ENCODE data around the gene PDXP.

PDXP gene

GRCh38 chr22:37665487-37665886, 7.0 kb downstream of the PDXP start:
- no peak overlapping the region for H3K4me3 ChIP-seq (ENCODE audit: low read length)
- DNase-seq (ENCODE audit: low read depth), result no peak
- TF ChIP-seq, protein P1, sequence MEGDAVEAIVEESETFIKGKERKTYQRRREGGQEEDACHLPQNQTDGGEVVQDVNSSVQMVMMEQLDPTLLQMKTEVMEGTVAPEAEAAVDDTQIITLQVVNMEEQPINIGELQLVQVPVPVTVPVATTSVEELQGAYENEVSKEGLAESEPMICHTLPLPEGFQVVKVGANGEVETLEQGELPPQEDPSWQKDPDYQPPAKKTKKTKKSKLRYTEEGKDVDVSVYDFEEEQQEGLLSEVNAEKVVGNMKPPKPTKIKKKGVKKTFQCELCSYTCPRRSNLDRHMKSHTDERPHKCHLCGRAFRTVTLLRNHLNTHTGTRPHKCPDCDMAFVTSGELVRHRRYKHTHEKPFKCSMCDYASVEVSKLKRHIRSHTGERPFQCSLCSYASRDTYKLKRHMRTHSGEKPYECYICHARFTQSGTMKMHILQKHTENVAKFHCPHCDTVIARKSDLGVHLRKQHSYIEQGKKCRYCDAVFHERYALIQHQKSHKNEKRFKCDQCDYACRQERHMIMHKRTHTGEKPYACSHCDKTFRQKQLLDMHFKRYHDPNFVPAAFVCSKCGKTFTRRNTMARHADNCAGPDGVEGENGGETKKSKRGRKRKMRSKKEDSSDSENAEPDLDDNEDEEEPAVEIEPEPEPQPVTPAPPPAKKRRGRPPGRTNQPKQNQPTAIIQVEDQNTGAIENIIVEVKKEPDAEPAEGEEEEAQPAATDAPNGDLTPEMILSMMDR (conservative IDR thresholded peaks at IDR 0.05; ENCODE audit: low read length), result no peak

DNA sequence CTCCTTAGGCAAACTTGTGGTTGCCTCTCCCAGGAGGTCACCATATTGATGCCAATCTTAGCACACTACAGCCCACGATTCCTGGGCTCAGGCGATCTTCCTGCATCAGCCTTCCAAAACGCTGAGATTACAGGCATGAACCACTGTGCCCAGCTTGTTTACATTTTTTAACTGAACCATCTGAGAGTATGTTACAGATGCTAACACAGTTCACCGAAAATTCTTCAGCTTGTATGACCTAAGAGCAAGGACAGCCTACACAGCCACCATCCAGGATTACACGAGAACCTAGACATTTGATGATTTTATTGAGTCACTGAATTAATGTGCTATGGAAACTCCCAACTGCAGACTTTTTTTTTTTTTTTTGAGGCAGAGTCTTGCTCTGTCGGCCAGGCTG, 11.1 kb downstream of the PDXP start:
- no peak overlapping the region for H3K4me3 ChIP-seq (ENCODE audit: low read length)
- peak; percentile 86 for DNase-seq (ENCODE audit: low read depth)
- TF ChIP-seq, protein P1 (conservative IDR thresholded peaks at IDR 0.05; ENCODE audit: low read length), result no peak

DNA sequence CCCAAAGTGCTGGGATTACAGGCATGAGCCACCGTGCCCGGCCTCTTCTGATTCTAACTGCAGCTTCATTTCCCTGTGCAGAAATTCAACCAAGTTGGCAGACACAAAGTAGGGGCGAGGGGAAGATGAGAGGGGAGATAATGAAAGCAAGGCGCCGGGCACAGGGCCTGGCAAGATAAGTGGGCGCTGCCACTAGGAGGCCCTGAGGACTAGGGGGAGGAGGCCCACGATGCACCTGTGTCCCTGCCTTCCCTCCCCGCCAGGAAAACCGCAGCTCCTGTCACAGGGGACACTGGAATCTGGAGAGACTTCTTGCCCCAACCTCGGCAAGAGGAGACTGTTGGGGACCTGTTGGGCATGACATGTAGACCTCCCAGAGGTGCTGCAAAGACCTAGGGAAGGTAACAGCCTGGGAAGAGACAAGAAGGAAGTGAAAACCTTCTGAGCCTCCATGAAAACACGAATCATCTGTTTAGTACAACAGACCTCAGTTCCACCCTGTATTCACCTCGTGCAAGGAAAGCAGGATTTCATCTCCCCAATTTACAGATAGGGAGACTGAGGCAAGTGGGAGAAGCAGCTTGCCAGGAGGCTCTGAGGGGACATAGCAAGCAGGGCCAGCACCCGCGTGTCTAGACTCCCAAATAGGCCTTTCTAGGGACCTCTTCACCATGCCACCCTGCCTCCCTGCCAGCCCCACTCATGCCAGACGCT, 13.8 kb downstream of the PDXP start:
- DNase-seq (ENCODE audit: low read depth), result no peak
- TF ChIP-seq, protein P1 (conservative IDR thresholded peaks at IDR 0.05; ENCODE audit: low read length), result no peak

DNA sequence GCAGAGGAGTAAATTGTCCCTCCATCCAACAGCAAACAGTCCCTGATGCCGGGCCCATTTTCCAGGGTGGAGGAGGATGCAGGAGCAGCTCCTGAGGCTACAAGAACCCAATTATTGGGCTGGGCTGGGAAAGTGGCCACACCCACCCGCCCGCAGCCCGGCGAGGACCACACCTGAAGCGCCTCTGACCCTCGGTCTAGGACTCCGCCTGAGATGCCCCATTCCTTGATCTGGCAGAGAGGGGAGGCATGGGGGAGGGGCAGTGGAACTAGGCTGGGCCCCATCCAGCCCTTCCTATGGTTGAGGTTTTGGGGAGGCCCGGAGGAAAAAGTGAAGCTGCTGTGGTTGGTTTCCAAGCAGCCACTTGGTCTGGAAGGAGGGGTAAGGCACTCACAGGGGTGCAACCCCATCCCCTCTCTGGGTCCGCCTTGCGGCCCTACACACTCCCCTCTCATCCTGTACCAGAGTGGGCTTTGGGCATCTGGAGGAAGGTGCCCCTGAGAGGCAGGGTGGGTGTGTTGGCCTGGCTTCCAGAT, 14.5 kb downstream of the PDXP start:
- TF ChIP-seq, protein P1 (conservative IDR thresholded peaks at IDR 0.05; ENCODE audit: low read length), result no peak
- DNase-seq (ENCODE audit: low read depth), result no peak
- no peak overlapping the region for H3K4me3 ChIP-seq (ENCODE audit: low read length)

More for the DNA sequence above, 13.8 kb downstream of the PDXP start:
- H3K4me3 ChIP-seq (ENCODE audit: low read length), result no peak overlapping the region

DNA sequence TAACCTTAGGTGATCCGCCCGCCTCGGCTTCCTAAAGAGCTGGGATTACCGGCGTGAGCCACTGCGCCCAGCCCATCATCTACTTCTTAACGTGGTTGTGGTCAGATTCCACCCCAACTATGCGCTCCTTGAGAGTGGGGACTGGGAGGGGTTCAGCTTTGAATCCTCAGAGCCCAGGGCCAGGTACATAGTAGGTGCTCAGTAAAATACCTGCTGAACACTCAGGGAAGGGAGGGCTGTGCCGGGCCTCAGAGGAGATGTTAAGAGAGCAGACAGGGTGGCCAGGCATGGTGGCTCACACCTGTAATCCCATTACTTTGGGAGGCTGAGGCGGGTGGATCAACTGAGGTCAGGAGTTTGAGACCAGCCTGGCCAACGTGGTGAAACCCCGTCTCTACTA, 15.7 kb downstream of the PDXP start:
- no peak for DNase-seq (ENCODE audit: low read depth)
- TF ChIP-seq, protein P1 (conservative IDR thresholded peaks at IDR 0.05; ENCODE audit: low read length), result no peak
- H3K4me3 ChIP-seq (ENCODE audit: low read length), result no peak overlapping the region

GRCh38 chr22:37674951-37675929, 16.7 kb downstream of the PDXP start, which contains the start of gene LGALS1:
TSS of gene LGALS1 (plus strand) at chr22:37675636. CDS start at chr22:37675703, 67 bp downstream.
- peak; percentile 98 for DNase-seq (ENCODE audit: low read depth)
- peak within 1 kb of the TSS; percentile 99 for H3K4me3 ChIP-seq (ENCODE audit: low read length)
- TF ChIP-seq, protein P1 (conservative IDR thresholded peaks at IDR 0.05; ENCODE audit: low read length), result peak; percentile 22; the same call in 1 of the 2 replicates
